ENCODE measurements around the gene SKIC2.
A peak's percentile ranks its signal among the peaks of the same experiment; 100 is the strongest.

The SKIC2 gene

GRCh38 chr6:31969712-31970603 is 11.0 kb downstream of the SKIC2 start:
- POLR2A ChIA-PET, result interaction anchor here (0.6 to 4.6 kb wide), 8 partner anchors 8 to 305 kb away, joined by 3 to 64 read pairs (median 6); partner anchors contain the start of genes EHMT2, GPANK1, HSPA1B and NELFE
- H3K4me1 ChIP-seq (ENCODE audit: control insufficient read depth, insufficient read depth, low read length), result peaks cover 5% of the 10 kb centered on the region
- H3K36me3 ChIP-seq (ENCODE audit: control insufficient read depth in 2 of 2, insufficient read depth in 1 of 2, low read length in 2 of 2), result peaks cover 13 to 64% of the 10 kb centered on the region in 2 experiments; a peak in 2 of 3 replicates
- no peak overlapping the region; the same call in none of the 2 replicates for H3K27ac ChIP-seq (ENCODE audit: extremely low read depth, low read depth, low read length)
- H3K9me3 ChIP-seq (ENCODE audit: control insufficient read depth, insufficient read depth, low read depth, low read length), result no peaks in the 10 kb centered on the region
- H3K4me3 ChIP-seq (ENCODE audit: low read depth, low read length), result no peak overlapping the region; the same call in 1 of the 2 replicates
- CTCF ChIA-PET, result interaction anchor here (0.6 to 2.0 kb wide), 5 partner anchors 12 to 1290 kb away, joined by 3 to 7 read pairs (median 5); no protein-coding TSS in a partner anchor
- TF ChIP-seq HOXA7 (CRISPR knock-in tag; IDR thresholded peaks at IDR 0.05; ENCODE audit: borderline replicate concordance), result no peak
- TF ChIP-seq ZNF266 (tag by site-specific recombination; IDR thresholded peaks at IDR 0.05; ENCODE audit: low read depth), result no peak
- no peak for TF ChIP-seq ZBTB17 (tag by site-specific recombination; IDR thresholded peaks at IDR 0.05)
- no peak for TF ChIP-seq KLF16 (tag by site-specific recombination; IDR thresholded peaks at IDR 0.05)
- no peak for TF ChIP-seq ZNF473 (tag by site-specific recombination; IDR thresholded peaks at IDR 0.05)
- TF ChIP-seq, protein P1, sequence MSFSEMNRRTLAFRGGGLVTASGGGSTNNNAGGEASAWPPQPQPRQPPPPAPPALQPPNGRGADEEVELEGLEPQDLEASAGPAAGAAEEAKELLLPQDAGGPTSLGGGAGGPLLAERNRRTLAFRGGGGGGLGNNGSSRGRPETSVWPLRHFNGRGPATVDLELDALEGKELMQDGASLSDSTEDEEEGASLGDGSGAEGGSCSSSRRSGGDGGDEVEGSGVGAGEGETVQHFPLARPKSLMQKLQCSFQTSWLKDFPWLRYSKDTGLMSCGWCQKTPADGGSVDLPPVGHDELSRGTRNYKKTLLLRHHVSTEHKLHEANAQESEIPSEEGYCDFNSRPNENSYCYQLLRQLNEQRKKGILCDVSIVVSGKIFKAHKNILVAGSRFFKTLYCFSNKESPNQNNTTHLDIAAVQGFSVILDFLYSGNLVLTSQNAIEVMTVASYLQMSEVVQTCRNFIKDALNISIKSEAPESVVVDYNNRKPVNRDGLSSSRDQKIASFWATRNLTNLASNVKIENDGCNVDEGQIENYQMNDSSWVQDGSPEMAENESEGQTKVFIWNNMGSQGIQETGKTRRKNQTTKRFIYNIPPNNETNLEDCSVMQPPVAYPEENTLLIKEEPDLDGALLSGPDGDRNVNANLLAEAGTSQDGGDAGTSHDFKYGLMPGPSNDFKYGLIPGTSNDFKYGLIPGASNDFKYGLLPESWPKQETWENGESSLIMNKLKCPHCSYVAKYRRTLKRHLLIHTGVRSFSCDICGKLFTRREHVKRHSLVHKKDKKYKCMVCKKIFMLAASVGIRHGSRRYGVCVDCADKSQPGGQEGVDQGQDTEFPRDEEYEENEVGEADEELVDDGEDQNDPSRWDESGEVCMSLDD (tag by site-specific recombination; IDR thresholded peaks at IDR 0.05), result no peak
- TF ChIP-seq, protein P2, sequence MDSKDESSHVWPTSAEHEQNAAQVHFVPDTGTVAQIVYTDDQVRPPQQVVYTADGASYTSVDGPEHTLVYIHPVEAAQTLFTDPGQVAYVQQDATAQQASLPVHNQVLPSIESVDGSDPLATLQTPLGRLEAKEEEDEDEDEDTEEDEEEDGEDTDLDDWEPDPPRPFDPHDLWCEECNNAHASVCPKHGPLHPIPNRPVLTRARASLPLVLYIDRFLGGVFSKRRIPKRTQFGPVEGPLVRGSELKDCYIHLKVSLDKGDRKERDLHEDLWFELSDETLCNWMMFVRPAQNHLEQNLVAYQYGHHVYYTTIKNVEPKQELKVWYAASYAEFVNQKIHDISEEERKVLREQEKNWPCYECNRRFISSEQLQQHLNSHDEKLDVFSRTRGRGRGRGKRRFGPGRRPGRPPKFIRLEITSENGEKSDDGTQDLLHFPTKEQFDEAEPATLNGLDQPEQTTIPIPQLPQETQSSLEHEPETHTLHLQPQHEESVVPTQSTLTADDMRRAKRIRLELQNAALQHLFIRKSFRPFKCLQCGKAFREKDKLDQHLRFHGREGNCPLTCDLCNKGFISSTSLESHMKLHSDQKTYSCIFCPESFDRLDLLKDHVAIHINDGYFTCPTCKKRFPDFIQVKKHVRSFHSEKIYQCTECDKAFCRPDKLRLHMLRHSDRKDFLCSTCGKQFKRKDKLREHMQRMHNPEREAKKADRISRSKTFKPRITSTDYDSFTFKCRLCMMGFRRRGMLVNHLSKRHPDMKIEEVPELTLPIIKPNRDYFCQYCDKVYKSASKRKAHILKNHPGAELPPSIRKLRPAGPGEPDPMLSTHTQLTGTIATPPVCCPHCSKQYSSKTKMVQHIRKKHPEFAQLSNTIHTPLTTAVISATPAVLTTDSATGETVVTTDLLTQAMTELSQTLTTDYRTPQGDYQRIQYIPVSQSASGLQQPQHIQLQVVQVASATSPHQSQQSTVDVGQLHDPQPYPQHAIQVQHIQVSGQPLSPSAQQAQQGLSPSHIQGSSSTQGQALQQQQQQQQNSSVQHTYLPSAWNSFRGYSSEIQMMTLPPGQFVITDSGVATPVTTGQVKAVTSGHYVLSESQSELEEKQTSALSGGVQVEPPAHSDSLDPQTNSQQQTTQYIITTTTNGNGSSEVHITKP (tag by site-specific recombination; IDR thresholded peaks at IDR 0.05), result no peak
- TF ChIP-seq ZNF350 (tag by site-specific recombination; IDR thresholded peaks at IDR 0.05), result no peak
- peak; percentile 39; the same call in 1 of the 2 replicates for TF ChIP-seq GLIS2 (tag by site-specific recombination; IDR thresholded peaks at IDR 0.05)
- TF ChIP-seq KLF1 (tag by site-specific recombination; IDR thresholded peaks at IDR 0.05), result no peak
- no peak for TF ChIP-seq ZNF214 (tag by site-specific recombination; IDR thresholded peaks at IDR 0.05; ENCODE audit: borderline replicate concordance)
- peak; percentile 24; the same call in 1 of the 2 replicates for TF ChIP-seq ZFHX2 (tag by site-specific recombination; conservative IDR thresholded peaks at IDR 0.05)
- TF ChIP-seq GLIS1 (tag by site-specific recombination; IDR thresholded peaks at IDR 0.05), result peak; percentile 35
- no peak for TF ChIP-seq GLI2 (tag by site-specific recombination; IDR thresholded peaks at IDR 0.05; ENCODE audit: borderline replicate concordance, low read depth)
- no peak for TF ChIP-seq ZNF791 (tag by site-specific recombination; IDR thresholded peaks at IDR 0.05)
- no peak for TF ChIP-seq ZNF571 (tag by site-specific recombination; IDR thresholded peaks at IDR 0.05)
- no peak for TF ChIP-seq ZNF157 (tag by site-specific recombination; IDR thresholded peaks at IDR 0.05)
- TF ChIP-seq ZNF10 (tag by site-specific recombination; IDR thresholded peaks at IDR 0.05), result 0 out of 2 replicates have a peak, but pooled peaks have one; percentile 22
- TF ChIP-seq, protein P3, sequence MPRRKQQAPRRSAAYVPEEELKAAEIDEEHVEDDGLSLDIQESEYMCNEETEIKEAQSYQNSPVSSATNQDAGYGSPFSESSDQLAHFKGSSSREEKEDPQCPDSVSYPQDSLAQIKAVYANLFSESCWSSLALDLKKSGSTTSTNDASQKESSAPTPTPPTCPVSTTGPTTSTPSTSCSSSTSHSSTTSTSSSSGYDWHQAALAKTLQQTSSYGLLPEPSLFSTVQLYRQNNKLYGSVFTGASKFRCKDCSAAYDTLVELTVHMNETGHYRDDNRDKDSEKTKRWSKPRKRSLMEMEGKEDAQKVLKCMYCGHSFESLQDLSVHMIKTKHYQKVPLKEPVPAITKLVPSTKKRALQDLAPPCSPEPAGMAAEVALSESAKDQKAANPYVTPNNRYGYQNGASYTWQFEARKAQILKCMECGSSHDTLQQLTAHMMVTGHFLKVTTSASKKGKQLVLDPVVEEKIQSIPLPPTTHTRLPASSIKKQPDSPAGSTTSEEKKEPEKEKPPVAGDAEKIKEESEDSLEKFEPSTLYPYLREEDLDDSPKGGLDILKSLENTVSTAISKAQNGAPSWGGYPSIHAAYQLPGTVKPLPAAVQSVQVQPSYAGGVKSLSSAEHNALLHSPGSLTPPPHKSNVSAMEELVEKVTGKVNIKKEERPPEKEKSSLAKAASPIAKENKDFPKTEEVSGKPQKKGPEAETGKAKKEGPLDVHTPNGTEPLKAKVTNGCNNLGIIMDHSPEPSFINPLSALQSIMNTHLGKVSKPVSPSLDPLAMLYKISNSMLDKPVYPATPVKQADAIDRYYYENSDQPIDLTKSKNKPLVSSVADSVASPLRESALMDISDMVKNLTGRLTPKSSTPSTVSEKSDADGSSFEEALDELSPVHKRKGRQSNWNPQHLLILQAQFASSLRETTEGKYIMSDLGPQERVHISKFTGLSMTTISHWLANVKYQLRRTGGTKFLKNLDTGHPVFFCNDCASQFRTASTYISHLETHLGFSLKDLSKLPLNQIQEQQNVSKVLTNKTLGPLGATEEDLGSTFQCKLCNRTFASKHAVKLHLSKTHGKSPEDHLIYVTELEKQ (tag by site-specific recombination; IDR thresholded peaks at IDR 0.05; ENCODE audit: borderline replicate concordance), result no peak
- no peak for TF ChIP-seq EGR2 (tag by site-specific recombination; IDR thresholded peaks at IDR 0.05; ENCODE audit: low read depth)
- TF ChIP-seq ZNF391 (tag by site-specific recombination; IDR thresholded peaks at IDR 0.05; ENCODE audit: borderline replicate concordance, low read depth), result no peak
- no peak for TF ChIP-seq BCL6B (tag by site-specific recombination; IDR thresholded peaks at IDR 0.05)
- TF ChIP-seq, protein P4, sequence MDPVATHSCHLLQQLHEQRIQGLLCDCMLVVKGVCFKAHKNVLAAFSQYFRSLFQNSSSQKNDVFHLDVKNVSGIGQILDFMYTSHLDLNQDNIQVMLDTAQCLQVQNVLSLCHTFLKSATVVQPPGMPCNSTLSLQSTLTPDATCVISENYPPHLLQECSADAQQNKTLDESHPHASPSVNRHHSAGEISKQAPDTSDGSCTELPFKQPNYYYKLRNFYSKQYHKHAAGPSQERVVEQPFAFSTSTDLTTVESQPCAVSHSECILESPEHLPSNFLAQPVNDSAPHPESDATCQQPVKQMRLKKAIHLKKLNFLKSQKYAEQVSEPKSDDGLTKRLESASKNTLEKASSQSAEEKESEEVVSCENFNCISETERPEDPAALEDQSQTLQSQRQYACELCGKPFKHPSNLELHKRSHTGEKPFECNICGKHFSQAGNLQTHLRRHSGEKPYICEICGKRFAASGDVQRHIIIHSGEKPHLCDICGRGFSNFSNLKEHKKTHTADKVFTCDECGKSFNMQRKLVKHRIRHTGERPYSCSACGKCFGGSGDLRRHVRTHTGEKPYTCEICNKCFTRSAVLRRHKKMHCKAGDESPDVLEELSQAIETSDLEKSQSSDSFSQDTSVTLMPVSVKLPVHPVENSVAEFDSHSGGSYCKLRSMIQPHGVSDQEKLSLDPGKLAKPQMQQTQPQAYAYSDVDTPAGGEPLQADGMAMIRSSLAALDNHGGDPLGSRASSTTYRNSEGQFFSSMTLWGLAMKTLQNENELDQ (tag by site-specific recombination; IDR thresholded peaks at IDR 0.05; ENCODE audit: low read depth), result no peak

All from HEK293 (cell line).